ENCODE measurements around the gene GOLGA6L10. TPM values are rescaled to one million over a fixed set of nuclear protein-coding genes. Genes with fewer than 3 reads are reported as not detected.
"Not testable (repeated sequence)": the region's sequence is repeated elsewhere in the genome, so short reads cannot be mapped to it uniquely, and the experiment has no call there.

GOLGA6L10 gene
- total and polyA plus RNA-seq, 4 donors = 2.3 to 8.1 (median 3.9) TPM

GRCh38 chr15:82373661-82374060 is 24.4 kb upstream of the GOLGA6L10 start:
- H3K4me3 ChIP-seq (ENCODE audit: low read depth, low read length); H3K27me3 ChIP-seq (ENCODE audit: control insufficient read depth, insufficient read depth, low read length); H3K27ac ChIP-seq (ENCODE audit: low read depth, low read length); H3K4me1 ChIP-seq (ENCODE audit: control insufficient read depth, insufficient read depth, low read length); H3K9me3 ChIP-seq (ENCODE audit: control insufficient read depth, insufficient read depth, low read length); DNase-seq (ENCODE audit: low read depth in 4 of 6, low spot score in 6 of 6); H3K36me3 ChIP-seq (ENCODE audit: control insufficient read depth, insufficient read depth, low read length): not testable (repeated sequence)
- WGBS (ENCODE audit: insufficient coverage) = no CpG with 5 or more reads among the region's 2 CpGs

GRCh38 chr15:82371656-82372055 is 22.4 kb upstream of the GOLGA6L10 start:
- WGBS (ENCODE audit: insufficient coverage) = 79% methylated on average over 3 of the region's 3 CpGs
- no peak overlapping the region for H3K4me3 ChIP-seq (ENCODE audit: low read depth, low read length)
- no peak for DNase-seq (ENCODE audit: low read depth in 4 of 6, low spot score in 6 of 6)

GRCh38 chr15:82367790-82368189 is 18.5 kb upstream of the GOLGA6L10 start:
- H3K4me3 ChIP-seq (ENCODE audit: low read depth, low read length); H3K27ac ChIP-seq (ENCODE audit: low read depth, low read length); H3K27me3 ChIP-seq (ENCODE audit: control insufficient read depth, insufficient read depth, low read length); H3K4me1 ChIP-seq (ENCODE audit: control insufficient read depth, insufficient read depth, low read length); H3K9me3 ChIP-seq (ENCODE audit: control insufficient read depth, insufficient read depth, low read length); DNase-seq (ENCODE audit: low read depth in 4 of 6, low spot score in 6 of 6); H3K36me3 ChIP-seq (ENCODE audit: control insufficient read depth, insufficient read depth, low read length): not testable (repeated sequence)
- no CpG with 5 or more reads among the region's 3 CpGs for WGBS (ENCODE audit: insufficient coverage)

More at GRCh38 chr15:82371656-82372055, 22.4 kb upstream of the GOLGA6L10 start:
- Histone ChIP-seq H3K4me1 (ENCODE audit: control insufficient read depth, insufficient read depth, low read length) (no peaks in the 10 kb centered on the region), H3K9me3 (ENCODE audit: control insufficient read depth, insufficient read depth, low read length) (no peaks in the 10 kb centered on the region), H3K27ac (ENCODE audit: low read depth, low read length) (no peak overlapping the region), H3K36me3 (ENCODE audit: control insufficient read depth, insufficient read depth, low read length) (no peaks in the 10 kb centered on the region), H3K27me3 (ENCODE audit: control insufficient read depth, insufficient read depth, low read length) (no peaks in the 10 kb centered on the region)

- H3K27ac ChIP-seq (ENCODE audit: low read depth, low read length); H3K36me3 ChIP-seq (ENCODE audit: control insufficient read depth, insufficient read depth, low read length); H3K4me3 ChIP-seq (ENCODE audit: low read depth, low read length); DNase-seq (ENCODE audit: low read depth in 4 of 6, low spot score in 6 of 6); H3K4me1 ChIP-seq (ENCODE audit: control insufficient read depth, insufficient read depth, low read length); H3K9me3 ChIP-seq (ENCODE audit: control insufficient read depth, insufficient read depth, low read length); H3K27me3 ChIP-seq (ENCODE audit: control insufficient read depth, insufficient read depth, low read length): not testable (repeated sequence)
- no CpG with 5 or more reads among the region's 6 CpGs for WGBS (ENCODE audit: insufficient coverage)
These were observed 16.5 kb upstream of the GOLGA6L10 start for GRCh38 chr15:82365692-82366323.

- H3K4me1 ChIP-seq (ENCODE audit: control insufficient read depth, insufficient read depth, low read length); DNase-seq (ENCODE audit: low read depth in 4 of 6, low spot score in 6 of 6); H3K36me3 ChIP-seq (ENCODE audit: control insufficient read depth, insufficient read depth, low read length); H3K27me3 ChIP-seq (ENCODE audit: control insufficient read depth, insufficient read depth, low read length); H3K9me3 ChIP-seq (ENCODE audit: control insufficient read depth, insufficient read depth, low read length); H3K27ac ChIP-seq (ENCODE audit: low read depth, low read length); H3K4me3 ChIP-seq (ENCODE audit: low read depth, low read length): not testable (repeated sequence)
- no CpG with 5 or more reads among the region's 3 CpGs for WGBS (ENCODE audit: insufficient coverage)
These were observed 15.3 kb upstream of the GOLGA6L10 start for GRCh38 chr15:82364548-82364947.

- H3K27me3 ChIP-seq (ENCODE audit: control insufficient read depth, insufficient read depth, low read length); H3K9me3 ChIP-seq (ENCODE audit: control insufficient read depth, insufficient read depth, low read length); DNase-seq (ENCODE audit: low read depth in 4 of 6, low spot score in 6 of 6); H3K4me1 ChIP-seq (ENCODE audit: control insufficient read depth, insufficient read depth, low read length); H3K27ac ChIP-seq (ENCODE audit: low read depth, low read length); H3K4me3 ChIP-seq (ENCODE audit: low read depth, low read length); H3K36me3 ChIP-seq (ENCODE audit: control insufficient read depth, insufficient read depth, low read length): not testable (repeated sequence)
- no CpG with 5 or more reads among the region's 3 CpGs for WGBS (ENCODE audit: insufficient coverage)
These were observed 13.5 kb upstream of the GOLGA6L10 start for GRCh38 chr15:82362790-82363189.

GRCh38 chr15:82360618-82361017 is 11.3 kb upstream of the GOLGA6L10 start:
- H3K27ac ChIP-seq (ENCODE audit: low read depth, low read length); H3K9me3 ChIP-seq (ENCODE audit: control insufficient read depth, insufficient read depth, low read length); H3K4me1 ChIP-seq (ENCODE audit: control insufficient read depth, insufficient read depth, low read length); DNase-seq (ENCODE audit: low read depth in 4 of 6, low spot score in 6 of 6); H3K4me3 ChIP-seq (ENCODE audit: low read depth, low read length); H3K27me3 ChIP-seq (ENCODE audit: control insufficient read depth, insufficient read depth, low read length); H3K36me3 ChIP-seq (ENCODE audit: control insufficient read depth, insufficient read depth, low read length): not testable (repeated sequence)
- no CpG with 5 or more reads among the region's 7 CpGs for WGBS (ENCODE audit: insufficient coverage)

GRCh38 chr15:82355055-82355454 is 5.8 kb upstream of the GOLGA6L10 start:
- not testable (repeated sequence) for H3K4me3 ChIP-seq (ENCODE audit: low read depth, low read length); DNase-seq (ENCODE audit: low read depth in 4 of 6, low spot score in 6 of 6); H3K27me3 ChIP-seq (ENCODE audit: control insufficient read depth, insufficient read depth, low read length); H3K36me3 ChIP-seq (ENCODE audit: control insufficient read depth, insufficient read depth, low read length); H3K27ac ChIP-seq (ENCODE audit: low read depth, low read length); H3K4me1 ChIP-seq (ENCODE audit: control insufficient read depth, insufficient read depth, low read length); H3K9me3 ChIP-seq (ENCODE audit: control insufficient read depth, insufficient read depth, low read length)
- WGBS (ENCODE audit: insufficient coverage) = no CpG with 5 or more reads among the region's 48 CpGs

- no CpG with 5 or more reads among the region's 12 CpGs for WGBS (ENCODE audit: insufficient coverage)
- H3K27ac ChIP-seq (ENCODE audit: low read depth, low read length); H3K9me3 ChIP-seq (ENCODE audit: control insufficient read depth, insufficient read depth, low read length): not testable (repeated sequence)
These were observed 5.3 kb upstream of the GOLGA6L10 start for GRCh38 chr15:82354546-82354945.

GRCh38 chr15:82347645-82348044 is 1.6 kb downstream of the GOLGA6L10 start:
- not testable (repeated sequence) for H3K4me3 ChIP-seq (ENCODE audit: low read depth, low read length); H3K27me3 ChIP-seq (ENCODE audit: control insufficient read depth, insufficient read depth, low read length); H3K9me3 ChIP-seq (ENCODE audit: control insufficient read depth, insufficient read depth, low read length); H3K36me3 ChIP-seq (ENCODE audit: control insufficient read depth, insufficient read depth, low read length); DNase-seq (ENCODE audit: low read depth in 4 of 6, low spot score in 6 of 6); H3K27ac ChIP-seq (ENCODE audit: low read depth, low read length); H3K4me1 ChIP-seq (ENCODE audit: control insufficient read depth, insufficient read depth, low read length)
- WGBS (ENCODE audit: insufficient coverage) = no CpG with 5 or more reads among the region's 5 CpGs

More at GRCh38 chr15:82354546-82354945, 5.3 kb upstream of the GOLGA6L10 start:
- H3K4me3 ChIP-seq (ENCODE audit: low read depth, low read length); H3K36me3 ChIP-seq (ENCODE audit: control insufficient read depth, insufficient read depth, low read length); DNase-seq (ENCODE audit: low read depth in 4 of 6, low spot score in 6 of 6); H3K27me3 ChIP-seq (ENCODE audit: control insufficient read depth, insufficient read depth, low read length); H3K4me1 ChIP-seq (ENCODE audit: control insufficient read depth, insufficient read depth, low read length): not testable (repeated sequence)
